Measurements from ENCODE around the gene RNF113B. TPM values are rescaled to one million over a fixed set of nuclear protein-coding genes. Genes with fewer than 3 reads are reported as not detected.

The RNF113B gene
- total and polyA plus RNA-seq, 12 donors, result 0.15 to 0.27 TPM; not detected in 10

GRCh38 chr13:98182589-98182988, 5.5 kb upstream of the RNF113B start:
- Histone ChIP-seq H3K27me3 (no peaks in the 10 kb centered on the region), H3K9me3 (replicated peaks in 1 of 3) (no peaks in the 10 kb centered on the region), H3K36me3 (replicated peaks in 1 of 2) (no peaks in the 10 kb centered on the region), H3K4me3 (no peak overlapping the region), H3K27ac (peak overlapping the region in 1 of 5 donors; percentile 39), H3K4me1 (replicated peaks in 1 of 2) (peaks cover 5 to 16% of the 10 kb centered on the region in 2 donors)
- WGBS, 4 donors, result 50 to 63% (median 60%) methylated on average over 3 of the region's 3 CpGs
- TF ChIP-seq POLR2A (IDR thresholded peaks at IDR 0.05), result no peak
- no peak for DNase-seq
- intact Hi-C loops (cut with DNase I), result no loop called here

GRCh38 chr13:98182153-98182552, 5.1 kb upstream of the RNF113B start:
- intact Hi-C loops (cut with DNase I), result no loop called here
- no peak for TF ChIP-seq CTCF (IDR thresholded peaks at IDR 0.05)
- TF ChIP-seq POLR2A (IDR thresholded peaks at IDR 0.05), result no peak
- Histone ChIP-seq H3K36me3 (replicated peaks in 1 of 2) (no peaks in the 10 kb centered on the region), H3K9me3 (replicated peaks in 1 of 3) (no peaks in the 10 kb centered on the region), H3K27ac (peak overlapping the region in 2 of 5 donors; percentile 9 to 39), H3K4me3 (no peak overlapping the region), H3K4me1 (replicated peaks in 1 of 2) (peaks cover under 1 to 12% of the 10 kb centered on the region in 2 donors), H3K27me3 (no peaks in the 10 kb centered on the region)
- WGBS, 4 donors, result 87 to 93% (median 90%) methylated on average over 4 of the region's 4 CpGs
- DNase-seq, result no peak

- TF ChIP-seq CTCF (IDR thresholded peaks at IDR 0.05) (no peak), POLR2A (IDR thresholded peaks at IDR 0.05) (no peak)
- no peak overlapping the region for H3K27ac ChIP-seq
- H3K36me3 ChIP-seq (replicated peaks in 1 of 2), result no peaks in the 10 kb centered on the region
- H3K27me3 ChIP-seq, result no peaks in the 10 kb centered on the region
- DNase-seq, result no peak
- H3K4me1 ChIP-seq (replicated peaks in 1 of 2), result peaks cover 0 to 10% of the 10 kb centered on the region in 2 donors
- WGBS, 4 donors, result 86 to 95% (median 93%) methylated on average over 7 of the region's 7 CpGs
- no peak overlapping the region for H3K4me3 ChIP-seq
- no peaks in the 10 kb centered on the region for H3K9me3 ChIP-seq (replicated peaks in 1 of 3)
- intact Hi-C loops (cut with DNase I), result no loop called here
These were observed 4.2 kb upstream of the RNF113B start for GRCh38 chr13:98181111-98181815.

- no peak for DNase-seq
- TF ChIP-seq CTCF (IDR thresholded peaks at IDR 0.05) (no peak), POLR2A (IDR thresholded peaks at IDR 0.05) (no peak)
- no peaks in the 10 kb centered on the region for H3K36me3 ChIP-seq (replicated peaks in 1 of 2)
- H3K9me3 ChIP-seq (replicated peaks in 1 of 3), result no peaks in the 10 kb centered on the region
- peaks cover 0 to 10% of the 10 kb centered on the region in 2 donors for H3K4me1 ChIP-seq (replicated peaks in 1 of 2)
- no peaks in the 10 kb centered on the region for H3K27me3 ChIP-seq
- intact Hi-C loops (cut with DNase I), result no loop called here
- no peak overlapping the region for H3K4me3 ChIP-seq
- H3K27ac ChIP-seq, result no peak overlapping the region
- WGBS, 4 donors, result 84 to 93% (median 88%) methylated on average over 3 of the region's 3 CpGs
These were observed 3.0 kb upstream of the RNF113B start for GRCh38 chr13:98180092-98180491.

- no peak for TF ChIP-seq CTCF (IDR thresholded peaks at IDR 0.05)
- no peak for TF ChIP-seq POLR2A (IDR thresholded peaks at IDR 0.05)
- WGBS, 4 donors, result 66 to 77% (median 72%) methylated on average over 3 of the region's 3 CpGs
These were observed 1.2 kb downstream of the RNF113B start for GRCh38 chr13:98175823-98176222.

More at GRCh38 chr13:98175823-98176222, 1.2 kb downstream of the RNF113B start:
- H3K36me3 ChIP-seq (replicated peaks in 1 of 2), result no peaks in the 10 kb centered on the region
- H3K27ac ChIP-seq, result peak overlapping the region in 1 of 5 donors; percentile 87
- H3K27me3 ChIP-seq, result no peaks in the 10 kb centered on the region
- intact Hi-C loops (cut with DNase I), result no loop called here
- H3K4me1 ChIP-seq (replicated peaks in 1 of 2), result peaks cover 37 to 41% of the 10 kb centered on the region in 2 donors
- no peaks in the 10 kb centered on the region for H3K9me3 ChIP-seq (replicated peaks in 1 of 3)
- DNase-seq, result no peak
- H3K4me3 ChIP-seq, result no peak overlapping the region

Data from adrenal gland (tissue), 12 donors.